HL-60 (cell line): ENCODE data around the gene RNF135.
"Not testable (repeated sequence)": the region's sequence is repeated elsewhere in the genome, so short reads cannot be mapped to it uniquely, and the experiment has no call there.

Experiments used
- DNase-seq, 2 experiments: peaks; one replicate each; pipeline ENCODE4 v3.0.0-alpha.2; 2010 to 2020; ENCODE audit warnings: low read depth in 1 of 2, low spot score in 1 of 2
- H3K27ac ChIP-seq: fragments of 250-450 bp; sonication (Bioruptor Pico); replicated peaks from 2 replicates; pipeline ENCODE4 v1.5.1; 2020; ENCODE audit warnings: mild to moderate bottlenecking, moderate library complexity
- H3K27me3 ChIP-seq: fragments of 250-450 bp; sonication (Bioruptor Pico); 2 replicates; pipeline ENCODE4 v1.5.1; 2021; ENCODE audit warnings: mild to moderate bottlenecking, moderate library complexity; ENCODE audit not compliant: insufficient read depth, poor library complexity, severe bottlenecking
- H3K4me3 ChIP-seq: replicated peaks from 2 replicates; pipeline ENCODE4 v1.5.1; 2011; ENCODE audit warnings: mild to moderate bottlenecking, control low read depth, low read length; ENCODE audit not compliant: insufficient read depth
- CTCF ChIP-seq: IDR thresholded peaks from one replicate; pipeline ENCODE4 v1.5.1; 2011; ENCODE audit warnings: low read length, control low read depth, inconsistent platforms; ENCODE audit not compliant: insufficient read depth
- GABPA ChIP-seq: IDR thresholded peaks from 2 replicates; pipeline ENCODE4 v1.6.1; 2012; ENCODE audit warnings: low read depth
- POLR2AphosphoS5 ChIP-seq: IDR thresholded peaks from 2 replicates; pipeline ENCODE4 v1.6.1; 2012; ENCODE audit warnings: low read depth
- REST ChIP-seq: IDR thresholded peaks from 2 replicates; pipeline ENCODE4 v1.6.1; 2012; ENCODE audit warnings: low read depth; ENCODE audit not compliant: insufficient replicate concordance
- SPI1 ChIP-seq: IDR thresholded peaks from 2 replicates; pipeline ENCODE4 v1.6.1; 2012; ENCODE audit warnings: low read depth, mild to moderate bottlenecking, borderline replicate concordance

Gene RNF135

GRCh38 chr17:31003225-31003866, 32.5 kb downstream of the RNF135 start:
- Histone ChIP-seq H3K27ac (no peak overlapping the region), H3K4me3 (no peak overlapping the region), H3K27me3 (no peaks in the 10 kb centered on the region)
- TF ChIP-seq GABPA (no peak), CTCF (no peak), POLR2AphosphoS5 (no peak), SPI1 (no peak)
- DNase-seq, result no peak

GRCh38 chr17:31004160-31004559, 33.3 kb downstream of the RNF135 start:
- no peak overlapping the region for H3K27ac ChIP-seq
- no peak overlapping the region for H3K4me3 ChIP-seq
- DNase-seq, result no peak
- H3K27me3 ChIP-seq, result no peaks in the 10 kb centered on the region
- no peak for TF ChIP-seq GABPA
- TF ChIP-seq SPI1, result no peak
- TF ChIP-seq REST, result no peak

GRCh38 chr17:31007695-31008373, 37.0 kb downstream of the RNF135 start:
- H3K27me3 ChIP-seq, result no peaks in the 10 kb centered on the region
- DNase-seq, result no peak
- H3K27ac ChIP-seq, result no peak overlapping the region; the same call in 1 of the 2 replicates
- TF ChIP-seq GABPA (no peak), SPI1 (no peak), POLR2AphosphoS5 (no peak), REST (no peak), CTCF (no peak)
- peak overlapping the region; percentile 59 for H3K4me3 ChIP-seq

- no peaks in the 10 kb centered on the region for H3K27me3 ChIP-seq
- peak overlapping the region; percentile 36 for H3K27ac ChIP-seq
- H3K4me3 ChIP-seq, result peak overlapping the region; percentile 59
- 0 out of 2 replicates have a peak, but pooled peaks have one; percentile 12 for TF ChIP-seq SPI1
- no peak; the same call in 1 of the 2 replicates for TF ChIP-seq POLR2AphosphoS5
- DNase-seq, result peak; percentile 38 to 56
Observed at GRCh38 chr17:31008374-31009041, 37.7 kb downstream of the RNF135 start.

- not testable (repeated sequence) for H3K27ac ChIP-seq, H3K27me3 ChIP-seq, DNase-seq
- H3K4me3 ChIP-seq, result peak overlapping the region; percentile 59; the same call in 1 of the 2 replicates
Observed at GRCh38 chr17:31009042-31009702, 38.3 kb downstream of the RNF135 start.

- not testable (repeated sequence) for H3K27ac ChIP-seq, DNase-seq, H3K27me3 ChIP-seq, H3K4me3 ChIP-seq
Observed at GRCh38 chr17:31010014-31010413, 39.2 kb downstream of the RNF135 start.
